ENCODE data around the gene GLIS1.

GLIS1 gene

DNA sequence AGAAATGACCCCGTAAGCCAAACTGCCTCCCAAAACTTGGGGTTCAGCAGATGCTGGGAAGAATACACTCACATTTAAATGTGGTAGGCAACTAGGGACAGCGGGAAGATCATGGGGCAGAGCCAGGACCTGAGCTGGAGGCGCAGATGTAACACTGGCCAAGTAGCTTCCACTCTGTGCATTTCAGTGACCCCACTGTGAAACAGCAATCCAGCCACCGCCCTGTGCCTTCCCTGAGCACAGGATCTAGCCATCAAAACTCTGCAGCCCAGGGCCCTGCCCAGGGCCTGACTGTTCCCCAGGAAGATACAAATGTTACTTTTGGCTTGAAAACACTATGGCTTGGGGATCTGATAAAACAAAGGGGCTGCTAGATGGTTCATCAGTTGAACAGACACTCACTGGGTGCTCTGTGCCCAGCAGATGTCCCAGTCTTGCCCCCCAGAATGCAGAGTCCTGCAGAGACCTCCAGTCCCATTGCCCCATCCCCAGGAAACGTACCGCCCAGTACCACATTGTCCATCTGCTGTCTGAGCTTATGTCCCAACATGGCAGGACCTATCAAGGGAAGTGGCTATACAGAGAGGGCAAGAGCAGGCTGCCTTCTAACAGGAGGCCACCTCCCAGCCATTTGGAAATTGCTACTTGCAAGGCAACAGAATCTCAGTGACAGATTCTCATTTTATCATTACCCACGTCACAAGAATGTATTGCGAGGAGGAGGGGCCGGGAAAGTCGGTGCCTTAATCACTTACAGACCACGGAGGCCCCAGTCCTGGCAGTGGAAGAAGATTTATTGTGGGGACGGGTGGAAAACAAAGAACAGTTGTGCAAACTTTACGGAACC, 155.7 kb downstream of the GLIS1 start:
- no peak for DNase-seq (ENCODE audit: low spot score)
- no peak for TF ChIP-seq CTCF (IDR thresholded peaks at IDR 0.05; ENCODE audit: extremely low read depth, missing control alignments)

DNA sequence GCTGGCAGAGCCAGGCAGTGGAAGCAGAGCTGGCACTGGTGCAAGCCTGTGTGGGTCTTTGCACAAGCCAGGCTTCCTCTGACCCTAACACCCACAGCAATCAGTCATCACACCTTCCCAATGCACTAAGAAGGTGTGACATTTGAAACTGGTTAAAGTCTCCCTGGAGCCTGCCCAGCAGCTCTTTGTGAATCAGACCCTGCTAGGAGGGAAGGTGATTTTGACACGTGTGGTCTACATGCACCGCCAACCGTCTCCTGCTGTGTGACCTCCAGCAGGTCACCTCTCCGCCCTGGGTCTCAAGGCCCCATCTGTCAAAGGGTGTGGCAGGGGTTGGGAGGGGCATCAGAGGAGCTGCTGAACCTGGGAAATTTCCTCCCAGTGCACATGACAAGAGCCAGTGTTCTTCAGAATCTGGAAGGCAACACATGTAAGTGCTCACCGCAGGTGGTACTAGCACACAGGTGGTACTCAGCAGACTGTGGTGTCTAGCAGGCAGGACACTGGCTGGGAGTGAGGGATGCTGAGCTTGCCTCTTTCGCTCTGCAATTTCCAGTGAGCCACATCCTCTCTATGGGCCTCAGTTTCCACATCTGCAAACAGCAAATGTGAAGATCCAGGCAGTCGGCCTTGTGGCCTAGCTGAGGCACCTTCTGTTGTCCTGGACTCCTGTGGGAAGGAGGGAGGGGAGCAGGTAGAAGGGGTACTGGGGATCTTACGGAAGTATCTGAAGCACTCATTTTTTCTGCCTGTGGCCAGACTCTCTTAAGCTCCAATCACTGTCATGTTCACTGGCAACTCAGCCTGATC, 156.5 kb downstream of the GLIS1 start:
- no peak for TF ChIP-seq CTCF (IDR thresholded peaks at IDR 0.05; ENCODE audit: extremely low read depth, missing control alignments)
- no peak for DNase-seq (ENCODE audit: low spot score)

GRCh38 chr1:53581476-53581875, 157.5 kb downstream of the GLIS1 start:
- no peak for TF ChIP-seq CTCF (IDR thresholded peaks at IDR 0.05; ENCODE audit: extremely low read depth, missing control alignments)
- no peak for DNase-seq (ENCODE audit: low spot score)

DNA sequence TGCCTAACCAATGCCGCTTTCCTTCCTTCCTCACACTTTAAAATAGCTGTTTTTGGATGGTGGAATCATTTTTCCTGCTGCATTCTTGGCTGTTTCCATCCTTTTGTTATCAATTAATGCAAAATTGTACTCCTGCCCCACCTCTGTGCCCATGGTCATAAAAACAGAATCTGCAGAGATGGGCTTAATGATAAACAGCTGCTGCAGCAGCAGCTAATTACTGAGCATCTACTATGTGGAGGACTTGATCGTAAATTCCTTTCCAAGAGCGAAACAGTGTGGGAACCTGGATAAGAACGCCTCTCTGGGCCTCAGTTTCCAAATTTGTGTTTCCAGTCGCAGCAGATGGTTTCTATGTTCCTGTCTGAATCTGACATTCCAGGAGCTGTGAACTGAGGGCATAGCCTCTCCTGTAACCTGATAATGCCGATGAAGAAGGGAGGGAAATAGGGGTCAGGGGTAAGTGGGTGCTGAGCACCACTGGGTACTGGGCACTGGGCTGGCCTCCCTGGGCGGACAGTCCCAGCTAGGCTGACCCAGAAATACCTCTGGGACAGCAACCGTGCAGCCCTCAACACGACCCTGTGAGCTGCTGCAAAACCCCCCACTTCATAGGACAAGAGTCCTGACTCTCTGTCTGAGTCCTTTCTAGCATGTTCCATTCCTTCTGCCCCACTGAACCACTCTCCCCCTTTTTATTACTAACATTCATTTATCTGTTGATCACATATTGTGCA, 158.1 kb downstream of the GLIS1 start:
- no peak for DNase-seq (ENCODE audit: low spot score)
- no peak for TF ChIP-seq CTCF (IDR thresholded peaks at IDR 0.05; ENCODE audit: extremely low read depth, missing control alignments)

GRCh38 chr1:53580009-53580400, 159.0 kb downstream of the GLIS1 start:
- no peak for TF ChIP-seq CTCF (IDR thresholded peaks at IDR 0.05; ENCODE audit: extremely low read depth, missing control alignments)
- no peak for DNase-seq (ENCODE audit: low spot score)

GRCh38 chr1:53579221-53580008, 159.5 kb downstream of the GLIS1 start:
- TF ChIP-seq CTCF (IDR thresholded peaks at IDR 0.05; ENCODE audit: extremely low read depth, missing control alignments), result no peak
- no peak for DNase-seq (ENCODE audit: low spot score)

All from GM20000 (cell line).